Stimulated activated CD8-positive, alpha-beta memory T cell treated with anti-CD3 and anti-CD28 coated beads, Interleukin-2, amount 100 ng/mL, for 48 hours (primary cell): ENCODE results near the gene MEX3A.

ENCODE experiments used
- DNase-seq, 2 donors: peaks; one replicate each; pipeline ENCODE4 v3.0.0-alpha.2; 2020; ENCODE audit warnings: low read depth in 2 of 2

Gene MEX3A

GRCh38 chr1:156102633-156103511 is 20.6 kb upstream of the MEX3A start:
- DNase-seq: no peak

- DNase-seq: no peak
Observed at GRCh38 chr1:156101880-156102279, 19.6 kb upstream of the MEX3A start.

- no peak for DNase-seq
Observed at GRCh38 chr1:156100205-156100995, 18.1 kb upstream of the MEX3A start.

GRCh38 chr1:156099282-156099681 is 17.0 kb upstream of the MEX3A start:
- no peak for DNase-seq

GRCh38 chr1:156098784-156099183 is 16.5 kb upstream of the MEX3A start:
- no peak for DNase-seq

GRCh38 chr1:156097499-156098178 is 15.4 kb upstream of the MEX3A start:
- peak in 1 of 2 donors; percentile 47 for DNase-seq

GRCh38 chr1:156096640-156097391 is 14.6 kb upstream of the MEX3A start:
- peak; percentile 87 to 88 for DNase-seq

GRCh38 chr1:156095906-156096508 is 13.7 kb upstream of the MEX3A start:
- DNase-seq: no peak

- no peak for DNase-seq
Observed at GRCh38 chr1:156091610-156092009, 9.3 kb upstream of the MEX3A start.

GRCh38 chr1:156090840-156091188 is 8.5 kb upstream of the MEX3A start:
- peak; percentile 84 to 85 for DNase-seq

GRCh38 chr1:156090138-156090839 is 8.0 kb upstream of the MEX3A start:
- DNase-seq: no peak

GRCh38 chr1:156089704-156090103 is 7.4 kb upstream of the MEX3A start:
- no peak for DNase-seq

- DNase-seq: no peak
Observed at GRCh38 chr1:156086256-156086662, 4.0 kb upstream of the MEX3A start.

GRCh38 chr1:156083800-156084790 is 1.8 kb upstream of the MEX3A start:
- DNase-seq: no peak

GRCh38 chr1:156081917-156082308 is 352 bp downstream of the MEX3A start:
- DNase-seq: no peak

- no peak for DNase-seq
Observed at GRCh38 chr1:156081180-156081916, 917 bp downstream of the MEX3A start.

- DNase-seq: no peak
Observed at GRCh38 chr1:156080863-156081179, 1.4 kb downstream of the MEX3A start.

- DNase-seq: no peak
Observed at GRCh38 chr1:156080241-156080862, 1.9 kb downstream of the MEX3A start.
